ENCODE measurements around the gene KRTAP29-1.

GRCh38 chr17:41338961-41339485 lies 36.4 kb upstream of the KRTAP29-1 start:
- TF ChIP-seq CTCF (IDR thresholded peaks at IDR 0.05; ENCODE audit: low read depth, low read length, poor library complexity, severe bottlenecking) (no peak), EZH2phosphoT487 (IDR thresholded peaks at IDR 0.05; ENCODE audit: borderline replicate concordance, low read length) (no peak)

Data from DOHH2 (cell line).